ENCODE results near the gene TLCD3A.
"Not testable (repeated sequence)": the region's sequence is repeated elsewhere in the genome, so short reads cannot be mapped to it uniquely, and the experiment has no call there.

TLCD3A gene

DNA sequence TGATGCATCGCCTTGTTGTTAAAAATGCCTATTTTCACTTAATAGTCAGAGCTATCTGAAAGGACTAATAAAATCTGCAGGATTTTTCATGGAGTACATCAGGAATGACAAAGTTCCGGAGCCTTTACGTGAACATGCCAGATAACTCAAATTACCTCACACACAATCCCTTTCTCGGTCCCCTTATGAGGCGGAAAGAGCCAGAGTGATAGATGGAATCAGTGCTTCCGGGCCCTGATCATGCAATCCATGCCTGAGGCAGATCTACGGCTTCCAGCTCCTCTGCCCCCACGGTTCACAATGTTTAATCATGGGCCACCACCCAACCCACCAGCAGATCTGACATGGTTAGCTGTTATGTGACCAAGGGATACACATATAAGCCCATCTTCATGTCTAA, 34.7 kb upstream of the TLCD3A start:
- DNase-seq (ENCODE audit: low spot score in 2 of 2) (no peak), ATAC-seq (replicated peaks; ENCODE audit: extremely low read depth, poor library complexity, severe bottlenecking) (no peak)
- no peaks in the 10 kb centered on the region for H3K4me1 Mint-ChIP-seq
- H3K9me3 Mint-ChIP-seq = no peaks in the 10 kb centered on the region
- no peak overlapping the region for H3K4me3 Mint-ChIP-seq
- no peaks in the 10 kb centered on the region for H3K27me3 Mint-ChIP-seq
- H3K27ac Mint-ChIP-seq (ENCODE audit: low read depth) = no peak overlapping the region
- H3K36me3 Mint-ChIP-seq (ENCODE audit: insufficient read depth) = peaks cover 41% of the 10 kb centered on the region

DNA sequence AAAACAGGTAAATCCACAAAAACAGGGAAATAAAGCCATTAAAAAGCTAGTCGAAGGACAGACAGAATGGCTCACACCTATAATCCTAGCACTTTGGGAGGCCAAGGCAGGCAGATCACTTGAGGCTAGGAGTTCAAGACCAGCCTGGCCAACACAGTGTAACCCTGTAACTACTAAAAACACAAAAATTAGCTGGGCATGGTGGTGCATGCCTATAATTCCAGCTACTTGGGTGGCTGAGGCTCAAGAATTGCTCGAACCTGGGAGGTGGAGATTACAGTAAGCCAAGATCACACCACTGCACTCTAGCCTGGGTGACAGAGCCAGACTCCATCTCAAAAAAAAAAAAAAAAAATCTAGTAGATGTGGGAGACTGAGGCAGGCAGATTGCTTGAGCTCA, 34.3 kb upstream of the TLCD3A start:
- H3K27ac Mint-ChIP-seq (ENCODE audit: low read depth); H3K9me3 Mint-ChIP-seq; H3K27me3 Mint-ChIP-seq; ATAC-seq (replicated peaks; ENCODE audit: extremely low read depth, poor library complexity, severe bottlenecking); DNase-seq (ENCODE audit: low spot score in 2 of 2); H3K4me3 Mint-ChIP-seq; H3K4me1 Mint-ChIP-seq: not testable (repeated sequence)
- H3K36me3 Mint-ChIP-seq (ENCODE audit: insufficient read depth) = peaks cover 38% of the 10 kb centered on the region

DNA sequence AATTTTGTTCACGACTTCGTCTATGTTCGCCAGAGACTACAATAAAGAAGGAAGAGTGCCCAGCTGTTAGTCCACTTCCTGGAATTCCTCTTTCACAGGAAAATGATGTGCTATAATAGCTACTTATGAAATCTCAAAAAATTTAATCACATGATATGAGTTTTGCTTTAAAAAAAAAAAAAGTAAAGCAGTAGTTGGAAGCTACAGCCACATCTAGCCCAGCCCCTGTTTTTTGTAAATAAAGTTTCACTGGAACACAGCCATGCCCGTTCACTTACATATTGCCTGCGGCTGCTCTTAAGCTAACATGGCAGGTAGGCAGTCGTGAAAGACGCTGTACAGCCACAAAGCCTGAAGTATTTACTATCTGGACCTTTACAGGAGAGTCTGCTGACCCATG, 33.1 kb upstream of the TLCD3A start:
- no peaks in the 10 kb centered on the region for H3K9me3 Mint-ChIP-seq
- no peaks in the 10 kb centered on the region for H3K27me3 Mint-ChIP-seq
- no peak overlapping the region for H3K4me3 Mint-ChIP-seq
- ATAC-seq (replicated peaks; ENCODE audit: extremely low read depth, poor library complexity, severe bottlenecking) (no peak), DNase-seq (ENCODE audit: low spot score in 2 of 2) (no peak)
- H3K27ac Mint-ChIP-seq (ENCODE audit: low read depth) = no peak overlapping the region
- peaks cover 38% of the 10 kb centered on the region for H3K36me3 Mint-ChIP-seq (ENCODE audit: insufficient read depth)
- H3K4me1 Mint-ChIP-seq = peaks cover 2% of the 10 kb centered on the region

DNA sequence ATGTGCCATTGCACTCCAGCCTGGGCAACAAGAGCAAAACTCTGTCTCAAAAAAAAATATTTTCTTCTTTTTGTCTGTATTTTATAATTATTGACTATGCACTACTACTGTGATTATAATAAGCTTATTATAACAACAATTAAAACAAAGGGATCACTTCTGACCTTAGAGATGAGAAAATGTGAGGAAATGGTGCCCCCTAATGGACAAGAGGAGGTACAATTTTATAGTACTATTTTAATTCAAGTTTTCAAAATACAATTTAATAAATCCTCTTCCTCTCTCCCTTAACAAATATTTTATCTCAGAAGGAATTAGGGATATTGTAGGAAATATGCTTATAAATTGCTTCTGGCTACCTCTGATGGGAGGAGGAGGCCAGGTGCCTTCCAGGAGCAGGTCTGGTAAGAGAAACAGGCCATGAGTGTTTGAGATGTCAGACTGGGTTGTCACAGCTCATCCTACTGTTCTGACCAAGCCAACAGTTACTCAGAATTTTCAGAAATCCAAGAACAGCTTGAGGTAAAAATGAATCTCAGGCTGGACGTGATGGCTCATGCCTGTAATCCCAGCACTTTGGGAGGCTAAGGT, 31.8 kb upstream of the TLCD3A start:
- Mint-ChIP-seq H3K27ac (ENCODE audit: low read depth) (no peak overlapping the region), H3K4me1 (peaks cover 10% of the 10 kb centered on the region), H3K4me3 (no peak overlapping the region), H3K9me3 (no peaks in the 10 kb centered on the region), H3K27me3 (no peaks in the 10 kb centered on the region), H3K36me3 (ENCODE audit: insufficient read depth) (peaks cover 34% of the 10 kb centered on the region)
- ATAC-seq (replicated peaks; ENCODE audit: extremely low read depth, poor library complexity, severe bottlenecking) (no peak), DNase-seq (ENCODE audit: low spot score in 2 of 2) (no peak)

DNA sequence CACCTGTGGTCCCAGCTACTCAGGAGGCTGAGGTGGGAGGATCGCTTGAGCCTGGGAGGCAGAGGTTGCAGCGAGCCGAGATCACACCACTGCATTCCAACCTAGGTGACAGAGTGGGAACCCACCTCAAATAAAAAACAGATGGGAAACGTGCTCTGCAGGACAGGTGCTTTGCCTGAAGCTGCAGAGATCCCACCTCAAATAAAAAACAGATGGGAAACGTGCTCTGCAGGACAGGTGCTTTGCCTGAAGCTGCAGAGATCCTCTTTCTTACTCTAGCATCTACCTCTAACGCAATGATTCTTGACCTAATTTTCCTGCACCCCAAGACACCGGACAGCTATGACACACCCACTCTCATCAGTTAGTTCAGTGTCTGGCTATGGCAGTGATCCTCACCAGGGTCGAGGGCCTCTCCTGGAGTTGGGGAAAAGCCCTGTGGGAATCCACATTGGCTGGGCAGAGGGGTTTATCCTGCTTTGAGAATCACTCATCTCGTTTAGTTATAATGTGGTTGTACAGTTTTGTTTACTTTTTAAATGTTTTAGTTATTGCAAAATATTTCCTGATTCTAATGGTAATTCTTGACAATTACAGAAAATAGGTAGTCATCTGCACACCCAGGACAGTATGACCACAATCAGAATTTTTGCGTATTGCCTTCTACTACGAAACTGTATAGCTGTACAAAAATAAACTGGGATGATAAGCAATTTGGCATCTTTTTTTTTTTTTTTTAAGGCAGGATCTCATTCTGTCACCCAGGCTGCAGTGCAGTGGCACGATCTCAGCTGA, 29.1 kb upstream of the TLCD3A start:
- Mint-ChIP-seq H3K27me3 (no peaks in the 10 kb centered on the region), H3K9me3 (no peaks in the 10 kb centered on the region), H3K36me3 (ENCODE audit: insufficient read depth) (peaks cover 31% of the 10 kb centered on the region), H3K4me1 (peaks cover 16% of the 10 kb centered on the region), H3K4me3 (no peak overlapping the region), H3K27ac (ENCODE audit: low read depth) (no peak overlapping the region)
- no peak for DNase-seq (ENCODE audit: low spot score in 2 of 2)
- no peak for ATAC-seq (replicated peaks; ENCODE audit: extremely low read depth, poor library complexity, severe bottlenecking)

DNA sequence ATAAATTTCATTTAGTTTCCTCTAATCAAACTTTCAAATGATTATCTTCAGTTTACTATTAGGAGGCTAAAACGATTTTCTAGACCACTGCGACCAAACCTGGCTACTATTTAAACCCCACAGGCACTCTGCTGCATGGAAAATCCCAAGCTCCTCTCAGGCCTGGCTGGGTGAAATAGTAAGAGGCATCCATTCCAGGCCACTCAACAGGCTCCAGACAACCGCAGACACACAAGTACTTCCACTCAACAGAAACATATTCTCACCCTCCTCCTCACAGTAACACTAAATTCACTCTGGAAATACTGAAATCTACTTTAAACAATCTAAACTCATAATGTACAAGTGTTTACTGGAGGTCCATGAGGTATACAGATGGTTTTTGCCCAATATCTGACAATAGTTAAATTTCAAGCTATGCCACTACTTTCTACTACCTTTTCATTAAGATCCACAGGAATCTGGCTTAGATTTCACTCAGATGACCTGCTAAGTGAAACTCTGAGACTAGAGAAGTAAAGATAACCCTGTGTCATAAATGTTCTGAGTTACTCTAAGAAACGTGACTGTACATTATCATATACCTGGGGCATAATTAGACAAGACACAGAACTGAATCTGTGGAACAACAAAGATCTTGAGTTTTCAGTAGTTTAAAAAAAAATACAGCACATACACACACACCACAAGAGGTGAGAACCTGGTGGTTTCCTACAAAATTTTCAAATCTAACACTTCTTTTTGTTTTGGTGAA, 28.1 kb upstream of the TLCD3A start:
- H3K27ac Mint-ChIP-seq (ENCODE audit: low read depth) = peak overlapping the region; percentile 17
- H3K9me3 Mint-ChIP-seq = no peaks in the 10 kb centered on the region
- peaks cover 17% of the 10 kb centered on the region for H3K4me1 Mint-ChIP-seq
- H3K36me3 Mint-ChIP-seq (ENCODE audit: insufficient read depth) = peaks cover 35% of the 10 kb centered on the region
- ATAC-seq (replicated peaks; ENCODE audit: extremely low read depth, poor library complexity, severe bottlenecking) (no peak), DNase-seq (ENCODE audit: low spot score in 2 of 2) (no peak)
- no peaks in the 10 kb centered on the region for H3K27me3 Mint-ChIP-seq
- no peak overlapping the region for H3K4me3 Mint-ChIP-seq

DNA sequence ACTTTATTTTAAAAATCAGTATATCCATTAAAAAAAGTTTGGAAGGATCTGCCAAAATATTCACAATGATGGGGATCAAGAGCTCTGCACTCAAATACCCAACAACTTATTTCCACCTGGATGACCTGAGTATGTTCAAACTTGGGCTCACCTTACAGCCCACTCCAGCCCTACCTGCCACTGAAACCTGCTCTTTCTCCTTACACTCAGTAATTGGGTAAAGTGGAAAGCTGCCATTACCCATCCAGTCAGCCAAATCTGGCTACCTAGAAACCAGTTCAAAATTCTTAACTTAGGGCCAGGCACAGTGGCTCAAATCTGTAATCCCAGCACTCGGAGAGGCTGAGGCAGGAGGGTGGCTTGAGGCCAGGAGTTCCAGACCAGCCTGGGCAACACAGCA, 27.4 kb upstream of the TLCD3A start:
- H3K4me1 Mint-ChIP-seq = peaks cover 22% of the 10 kb centered on the region
- peak overlapping the region; percentile 17 for H3K27ac Mint-ChIP-seq (ENCODE audit: low read depth)
- ATAC-seq (replicated peaks; ENCODE audit: extremely low read depth, poor library complexity, severe bottlenecking) = no peak

DNA sequence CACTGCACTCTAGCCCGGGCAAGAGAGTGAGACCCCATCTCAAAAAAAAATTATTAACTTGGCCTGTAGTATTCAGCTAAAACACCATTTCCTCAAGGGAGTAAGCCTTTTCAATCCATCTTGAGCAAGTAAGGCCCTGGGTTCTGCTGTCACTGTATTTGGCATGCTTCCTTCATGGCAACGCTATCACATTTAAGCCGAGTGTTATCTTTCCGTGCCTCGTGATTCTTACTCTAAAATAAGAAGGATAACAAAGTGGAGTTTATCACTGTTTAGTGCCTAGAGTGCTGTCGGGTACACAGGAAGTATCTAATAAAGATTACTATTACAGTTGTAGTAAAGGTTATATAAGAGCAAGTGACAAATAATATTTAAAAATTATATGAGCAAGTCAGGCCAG, 26.5 kb upstream of the TLCD3A start:
- Mint-ChIP-seq H3K4me1 (peaks cover 22% of the 10 kb centered on the region), H3K27ac (ENCODE audit: low read depth) (no peak overlapping the region), H3K9me3 (no peaks in the 10 kb centered on the region), H3K36me3 (ENCODE audit: insufficient read depth) (peaks cover 44% of the 10 kb centered on the region), H3K27me3 (no peaks in the 10 kb centered on the region), H3K4me3 (no peak overlapping the region)
- no peak for ATAC-seq (replicated peaks; ENCODE audit: extremely low read depth, poor library complexity, severe bottlenecking)
- no peak for DNase-seq (ENCODE audit: low spot score in 2 of 2)

More for the DNA sequence above, 27.4 kb upstream of the TLCD3A start:
- Mint-ChIP-seq H3K27me3 (no peaks in the 10 kb centered on the region), H3K36me3 (ENCODE audit: insufficient read depth) (peaks cover 43% of the 10 kb centered on the region), H3K4me3 (no peak overlapping the region), H3K9me3 (no peaks in the 10 kb centered on the region)
- DNase-seq (ENCODE audit: low spot score in 2 of 2) = no peak

DNA sequence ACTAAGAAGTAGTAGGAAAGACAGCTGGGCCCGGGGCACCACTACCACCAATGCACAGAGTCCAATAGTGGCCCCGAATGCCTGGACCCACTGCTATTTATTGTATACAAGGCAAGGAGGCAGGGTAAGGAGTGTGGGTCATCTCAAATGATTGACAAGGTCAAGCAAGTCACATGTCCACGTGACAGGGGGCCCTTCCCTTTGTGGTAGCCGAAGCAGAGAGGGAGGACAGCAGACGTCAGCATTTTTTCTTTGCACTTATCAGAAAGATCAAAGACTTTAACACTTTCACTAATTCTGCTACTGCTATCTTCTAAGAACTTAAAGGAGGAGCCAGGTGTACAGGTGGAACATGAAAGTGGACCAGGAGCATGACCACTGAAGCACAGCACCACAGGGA, 24.3 kb upstream of the TLCD3A start:
- DNase-seq (ENCODE audit: low spot score in 2 of 2) = no peak
- no peak overlapping the region for H3K27ac Mint-ChIP-seq (ENCODE audit: low read depth)
- peaks cover 29% of the 10 kb centered on the region for H3K4me1 Mint-ChIP-seq
- ATAC-seq (replicated peaks; ENCODE audit: extremely low read depth, poor library complexity, severe bottlenecking) = no peak
- H3K27me3 Mint-ChIP-seq = no peaks in the 10 kb centered on the region
- peaks cover 38% of the 10 kb centered on the region for H3K36me3 Mint-ChIP-seq (ENCODE audit: insufficient read depth)
- no peaks in the 10 kb centered on the region for H3K9me3 Mint-ChIP-seq
- H3K4me3 Mint-ChIP-seq = no peak overlapping the region

DNA sequence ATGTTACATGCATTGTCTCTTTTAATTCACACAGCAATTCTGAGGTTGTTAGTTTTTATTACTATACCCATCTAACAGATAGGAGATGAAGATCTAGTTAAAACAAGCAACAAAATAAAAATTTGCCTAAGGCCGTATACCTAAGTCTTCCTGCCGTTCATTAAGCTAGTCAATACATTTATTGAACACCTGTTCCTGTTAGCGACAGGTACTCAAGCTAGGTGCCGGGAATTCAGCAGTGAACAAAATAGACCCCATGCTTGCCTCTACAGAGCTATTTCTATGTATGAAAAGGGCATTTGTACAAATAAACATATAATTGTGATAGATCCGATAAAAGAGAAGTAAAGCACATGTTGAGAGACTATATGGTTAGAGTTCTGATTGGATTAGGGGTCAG, 14.3 kb upstream of the TLCD3A start:
- no peak for DNase-seq (ENCODE audit: low spot score in 2 of 2)
- no peak for ATAC-seq (replicated peaks; ENCODE audit: extremely low read depth, poor library complexity, severe bottlenecking)
- Mint-ChIP-seq H3K4me3 (no peak overlapping the region), H3K36me3 (ENCODE audit: insufficient read depth) (peaks cover 4% of the 10 kb centered on the region), H3K27ac (ENCODE audit: low read depth) (no peak overlapping the region), H3K27me3 (no peaks in the 10 kb centered on the region), H3K4me1 (peaks cover 10% of the 10 kb centered on the region), H3K9me3 (no peaks in the 10 kb centered on the region)

DNA sequence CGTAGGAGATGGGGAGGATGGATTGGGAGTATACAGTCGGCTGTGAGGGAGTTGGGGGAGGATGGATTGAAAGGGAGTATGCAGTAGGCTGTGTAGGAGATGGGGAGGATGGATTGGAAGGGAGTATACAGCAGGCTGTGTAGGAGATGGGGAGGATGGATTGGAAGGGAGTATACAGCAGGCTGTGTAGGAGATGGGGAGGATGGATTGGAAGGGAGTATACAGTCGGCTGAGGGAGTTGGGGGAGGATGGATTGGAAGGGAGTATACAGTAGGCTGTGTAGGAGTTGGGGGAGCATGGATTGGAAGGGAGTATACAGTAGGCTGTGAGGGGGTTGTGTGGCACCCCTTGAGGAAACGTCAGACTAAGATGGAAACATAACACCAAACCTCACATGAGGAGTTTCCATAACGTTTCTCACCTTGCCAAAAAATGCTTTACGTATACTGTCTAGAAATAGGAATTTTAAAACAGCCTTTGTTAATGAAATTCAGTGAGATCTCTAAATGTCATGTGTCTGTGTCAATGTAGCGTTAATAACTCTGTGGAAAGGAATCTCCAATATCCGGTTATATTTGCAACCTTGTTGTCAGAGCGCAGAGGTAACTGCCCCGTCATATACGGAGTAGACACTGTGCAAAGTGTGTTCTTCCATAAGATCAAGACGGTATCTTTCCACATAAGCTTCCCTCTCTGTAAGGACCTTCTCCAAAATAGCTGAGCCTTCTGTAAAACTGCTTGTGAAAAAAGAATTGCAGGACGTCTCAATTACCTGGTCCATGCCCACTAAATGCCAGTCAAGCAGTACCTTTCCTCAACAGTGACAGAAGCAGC, 11.5 kb upstream of the TLCD3A start:
- no peaks in the 10 kb centered on the region for H3K36me3 Mint-ChIP-seq (ENCODE audit: insufficient read depth)
- no peak overlapping the region for H3K27ac Mint-ChIP-seq (ENCODE audit: low read depth)
- no peaks in the 10 kb centered on the region for H3K4me1 Mint-ChIP-seq
- ATAC-seq (replicated peaks; ENCODE audit: extremely low read depth, poor library complexity, severe bottlenecking) = no peak
- no peaks in the 10 kb centered on the region for H3K27me3 Mint-ChIP-seq
- no peaks in the 10 kb centered on the region for H3K9me3 Mint-ChIP-seq
- H3K4me3 Mint-ChIP-seq = no peak overlapping the region
- no peak for DNase-seq (ENCODE audit: low spot score in 2 of 2)

DNA sequence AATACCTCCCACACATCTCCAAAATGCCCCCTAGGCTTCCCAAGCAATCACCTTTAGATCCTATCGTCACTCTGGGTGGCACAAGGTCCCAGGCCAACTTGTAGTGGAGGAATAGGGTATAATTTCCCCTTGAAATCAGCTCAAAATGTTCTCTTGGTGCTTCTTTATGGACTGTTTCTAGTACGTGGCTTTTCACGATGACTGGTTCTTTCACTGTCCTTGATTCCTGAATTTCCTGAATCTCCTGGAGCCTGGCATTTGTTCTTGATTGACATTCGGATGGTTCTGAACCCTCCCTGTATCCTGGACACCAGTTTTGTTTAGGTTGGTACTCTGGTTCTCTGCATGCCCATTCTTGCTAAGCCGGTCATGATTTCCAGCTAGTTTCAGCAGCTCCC, 10.9 kb upstream of the TLCD3A start:
- Mint-ChIP-seq H3K27ac (ENCODE audit: low read depth) (no peak overlapping the region), H3K27me3 (no peaks in the 10 kb centered on the region), H3K9me3 (no peaks in the 10 kb centered on the region), H3K4me1 (no peaks in the 10 kb centered on the region), H3K36me3 (ENCODE audit: insufficient read depth) (no peaks in the 10 kb centered on the region), H3K4me3 (no peak overlapping the region)
- DNase-seq (ENCODE audit: low spot score in 2 of 2) (no peak), ATAC-seq (replicated peaks; ENCODE audit: extremely low read depth, poor library complexity, severe bottlenecking) (no peak)
